AG10803 (cell line): ENCODE measurements around the gene SRPK1.

Experiments used
- DNase-seq: peaks from one replicate; pipeline ENCODE4 v3.0.0; 2010; ENCODE audit warnings: low read depth
- H3K4me3 ChIP-seq: 2 replicates; pipeline ENCODE4 v1.5.1; 2011; ENCODE audit warnings: mild to moderate bottlenecking, low read length, control low read depth
- CTCF ChIP-seq: conservative IDR thresholded peaks from 2 replicates; pipeline ENCODE4 v1.5.1; 2011; ENCODE audit warnings: mild to moderate bottlenecking, low read length, control low read depth, inconsistent platforms

Gene SRPK1

GRCh38 chr6:35784200-35784599, 136.7 kb downstream of the SRPK1 start:
- no peak for TF ChIP-seq CTCF
- DNase-seq = no peak
- no peak overlapping the region for H3K4me3 ChIP-seq
